ENCODE measurements around the gene CIB4.
"Not testable (repeated sequence)": the region's sequence is repeated elsewhere in the genome, so short reads cannot be mapped to it uniquely, and the experiment has no call there.

CIB4 gene

DNA sequence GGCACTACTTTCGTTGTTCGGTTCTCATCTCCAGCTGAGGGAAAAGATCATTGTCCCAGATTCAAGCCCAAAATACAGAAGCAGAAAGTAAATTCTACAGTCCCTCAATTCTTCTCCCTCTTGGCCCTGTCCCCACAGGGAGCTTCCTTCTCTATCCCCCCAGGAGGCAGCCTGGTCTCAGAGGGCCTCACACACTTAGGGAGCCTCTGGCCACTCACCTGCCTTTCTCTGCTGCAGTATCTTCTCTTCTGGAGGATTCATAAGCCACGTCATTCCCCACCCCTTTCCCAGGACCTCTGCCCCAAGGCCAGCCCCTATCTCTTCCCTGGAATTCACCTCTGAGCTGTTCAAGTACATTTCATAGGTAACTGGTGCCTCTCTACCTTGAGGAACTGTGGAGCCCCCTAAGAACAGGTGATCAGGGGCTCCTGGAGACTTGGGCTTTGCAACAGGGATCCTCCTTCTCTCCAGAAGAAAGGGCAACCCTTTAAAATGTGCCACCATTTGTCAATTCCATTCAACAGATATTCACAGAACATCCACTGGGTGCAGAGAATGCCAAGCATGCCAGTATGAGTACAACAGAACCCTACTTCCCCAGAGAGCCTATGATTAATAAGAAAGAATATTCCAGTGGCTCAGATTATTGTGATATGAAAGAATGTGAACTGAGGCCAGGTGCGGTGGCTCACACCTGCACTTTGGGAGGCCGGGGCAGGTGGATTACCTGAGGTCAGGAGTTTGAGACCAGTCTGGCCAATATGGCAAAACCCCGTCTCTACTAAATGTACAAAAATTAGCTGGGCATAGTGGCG, 72.9 kb downstream of the CIB4 start:
- no peak overlapping the region for H3K4me3 ChIP-seq (ENCODE audit: control insufficient read depth, low read depth, low read length)
- DNase-seq (ENCODE audit: low read depth): no peak
- TF ChIP-seq, protein P1, sequence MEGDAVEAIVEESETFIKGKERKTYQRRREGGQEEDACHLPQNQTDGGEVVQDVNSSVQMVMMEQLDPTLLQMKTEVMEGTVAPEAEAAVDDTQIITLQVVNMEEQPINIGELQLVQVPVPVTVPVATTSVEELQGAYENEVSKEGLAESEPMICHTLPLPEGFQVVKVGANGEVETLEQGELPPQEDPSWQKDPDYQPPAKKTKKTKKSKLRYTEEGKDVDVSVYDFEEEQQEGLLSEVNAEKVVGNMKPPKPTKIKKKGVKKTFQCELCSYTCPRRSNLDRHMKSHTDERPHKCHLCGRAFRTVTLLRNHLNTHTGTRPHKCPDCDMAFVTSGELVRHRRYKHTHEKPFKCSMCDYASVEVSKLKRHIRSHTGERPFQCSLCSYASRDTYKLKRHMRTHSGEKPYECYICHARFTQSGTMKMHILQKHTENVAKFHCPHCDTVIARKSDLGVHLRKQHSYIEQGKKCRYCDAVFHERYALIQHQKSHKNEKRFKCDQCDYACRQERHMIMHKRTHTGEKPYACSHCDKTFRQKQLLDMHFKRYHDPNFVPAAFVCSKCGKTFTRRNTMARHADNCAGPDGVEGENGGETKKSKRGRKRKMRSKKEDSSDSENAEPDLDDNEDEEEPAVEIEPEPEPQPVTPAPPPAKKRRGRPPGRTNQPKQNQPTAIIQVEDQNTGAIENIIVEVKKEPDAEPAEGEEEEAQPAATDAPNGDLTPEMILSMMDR (conservative IDR thresholded peaks at IDR 0.05; ENCODE audit: control insufficient read depth, insufficient read depth, low read depth, low read length): no peak

DNA sequence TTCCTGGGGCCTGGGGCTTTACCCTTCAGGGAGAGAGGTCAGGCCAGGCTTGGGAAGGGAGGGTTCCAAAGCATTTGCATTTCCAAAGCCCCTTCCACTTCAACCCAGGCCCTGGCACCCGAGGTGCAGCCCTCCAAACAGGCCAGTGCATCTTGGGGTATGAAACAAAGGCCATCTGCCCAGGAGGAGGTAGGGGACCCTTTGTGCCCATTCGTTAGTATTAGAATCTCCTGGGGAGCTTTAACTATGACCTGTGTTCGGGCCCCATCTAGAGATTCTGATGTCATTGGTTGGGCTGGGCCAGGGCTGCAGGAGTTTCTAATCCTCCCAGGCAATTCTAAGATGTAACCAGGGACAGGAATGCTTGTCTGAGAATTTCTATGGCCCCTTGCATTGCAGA, 73.6 kb downstream of the CIB4 start:
- TF ChIP-seq, protein P1 (conservative IDR thresholded peaks at IDR 0.05; ENCODE audit: control insufficient read depth, insufficient read depth, low read depth, low read length): no peak
- no peak overlapping the region for H3K4me3 ChIP-seq (ENCODE audit: control insufficient read depth, low read depth, low read length)
- no peak for DNase-seq (ENCODE audit: low read depth)

DNA sequence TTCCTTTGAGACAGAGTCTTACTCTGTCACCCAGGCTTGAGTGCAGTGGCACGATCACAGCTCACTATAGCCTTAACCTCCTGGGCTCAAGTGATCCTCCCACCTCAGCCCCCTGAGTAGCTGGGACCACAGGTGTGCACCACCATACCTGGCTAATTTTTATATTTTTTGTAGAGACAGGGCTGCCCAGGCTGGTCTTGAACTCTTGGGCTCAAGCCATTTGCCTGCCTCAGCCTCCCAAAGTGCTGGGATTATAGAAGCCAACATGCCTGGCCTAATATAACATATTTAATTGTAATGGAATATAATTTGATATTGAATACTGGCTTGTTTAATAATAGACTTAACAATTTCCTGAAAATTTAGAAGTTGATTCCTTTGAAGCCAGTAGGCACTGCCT, 74.4 kb downstream of the CIB4 start:
- DNase-seq (ENCODE audit: low read depth); H3K4me3 ChIP-seq (ENCODE audit: control insufficient read depth, low read depth, low read length): not testable (repeated sequence)

DNA sequence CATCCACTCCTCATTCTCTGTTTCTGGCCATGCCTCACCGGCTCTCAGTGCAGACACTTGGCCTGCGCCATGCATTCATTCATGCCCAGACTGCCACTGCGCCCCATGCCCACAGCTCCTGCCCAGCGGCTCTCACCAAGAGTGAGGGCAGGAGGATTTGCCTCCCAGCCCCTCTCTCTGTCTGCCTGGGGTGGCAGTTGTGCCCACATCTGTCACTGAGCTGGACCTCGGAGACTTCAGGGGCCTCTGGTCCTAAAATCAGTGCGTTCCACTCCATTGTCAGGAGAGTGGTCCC, 75.1 kb downstream of the CIB4 start:
- H3K4me3 ChIP-seq (ENCODE audit: control insufficient read depth, low read depth, low read length): no peak overlapping the region
- DNase-seq (ENCODE audit: low read depth): no peak
- TF ChIP-seq, protein P1 (conservative IDR thresholded peaks at IDR 0.05; ENCODE audit: control insufficient read depth, insufficient read depth, low read depth, low read length): no peak

DNA sequence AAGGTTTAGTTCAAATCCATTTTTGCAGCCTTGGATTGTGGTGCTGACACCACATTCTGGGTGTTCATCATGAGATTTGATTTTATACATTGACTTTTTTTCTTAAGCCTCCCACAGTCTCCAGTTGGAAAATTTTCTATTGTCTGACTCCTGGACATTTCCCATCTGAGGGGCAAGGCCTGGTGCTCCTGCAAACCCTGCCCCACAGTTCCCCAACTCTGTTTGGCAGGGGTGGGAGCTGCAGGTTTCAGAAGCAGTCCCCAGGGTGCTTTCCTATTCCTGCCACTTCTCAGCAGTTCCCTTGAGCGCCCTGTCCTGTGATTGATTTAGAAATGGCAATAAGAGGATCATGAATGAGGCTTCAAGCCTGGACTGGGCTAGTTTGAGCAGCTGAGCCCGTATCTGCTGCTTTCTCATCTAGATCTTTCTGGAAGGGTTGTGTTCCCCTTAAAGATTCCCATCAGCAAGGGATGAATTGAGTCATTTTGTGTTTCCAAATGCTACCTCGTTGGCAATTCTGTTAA, 77.0 kb downstream of the CIB4 start:
- DNase-seq (ENCODE audit: low read depth): no peak
- TF ChIP-seq, protein P1 (conservative IDR thresholded peaks at IDR 0.05; ENCODE audit: control insufficient read depth, insufficient read depth, low read depth, low read length): no peak
- no peak overlapping the region for H3K4me3 ChIP-seq (ENCODE audit: control insufficient read depth, low read depth, low read length)

DNA sequence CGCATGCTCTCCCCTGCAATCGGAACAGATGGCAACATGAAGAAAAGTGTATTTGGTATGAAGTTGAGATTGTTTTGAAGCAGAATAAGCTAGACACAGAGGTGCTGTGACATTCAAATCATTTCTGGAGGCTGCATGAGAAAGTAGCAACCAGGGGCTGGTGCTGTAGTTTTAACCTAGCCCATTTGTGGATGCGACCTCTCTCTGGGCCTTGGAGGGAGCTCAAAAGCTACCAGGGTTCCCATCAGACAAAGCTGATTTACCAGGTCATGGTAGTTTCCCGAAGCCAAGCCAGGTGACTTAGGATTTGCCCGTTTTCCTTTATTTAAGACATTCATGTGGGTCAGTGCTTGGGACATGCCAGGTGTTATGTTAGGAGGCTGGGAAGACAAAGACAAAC, 77.5 kb downstream of the CIB4 start:
- TF ChIP-seq, protein P1 (conservative IDR thresholded peaks at IDR 0.05; ENCODE audit: control insufficient read depth, insufficient read depth, low read depth, low read length): no peak
- no peak for DNase-seq (ENCODE audit: low read depth)
- no peak overlapping the region for H3K4me3 ChIP-seq (ENCODE audit: control insufficient read depth, low read depth, low read length)

DNA sequence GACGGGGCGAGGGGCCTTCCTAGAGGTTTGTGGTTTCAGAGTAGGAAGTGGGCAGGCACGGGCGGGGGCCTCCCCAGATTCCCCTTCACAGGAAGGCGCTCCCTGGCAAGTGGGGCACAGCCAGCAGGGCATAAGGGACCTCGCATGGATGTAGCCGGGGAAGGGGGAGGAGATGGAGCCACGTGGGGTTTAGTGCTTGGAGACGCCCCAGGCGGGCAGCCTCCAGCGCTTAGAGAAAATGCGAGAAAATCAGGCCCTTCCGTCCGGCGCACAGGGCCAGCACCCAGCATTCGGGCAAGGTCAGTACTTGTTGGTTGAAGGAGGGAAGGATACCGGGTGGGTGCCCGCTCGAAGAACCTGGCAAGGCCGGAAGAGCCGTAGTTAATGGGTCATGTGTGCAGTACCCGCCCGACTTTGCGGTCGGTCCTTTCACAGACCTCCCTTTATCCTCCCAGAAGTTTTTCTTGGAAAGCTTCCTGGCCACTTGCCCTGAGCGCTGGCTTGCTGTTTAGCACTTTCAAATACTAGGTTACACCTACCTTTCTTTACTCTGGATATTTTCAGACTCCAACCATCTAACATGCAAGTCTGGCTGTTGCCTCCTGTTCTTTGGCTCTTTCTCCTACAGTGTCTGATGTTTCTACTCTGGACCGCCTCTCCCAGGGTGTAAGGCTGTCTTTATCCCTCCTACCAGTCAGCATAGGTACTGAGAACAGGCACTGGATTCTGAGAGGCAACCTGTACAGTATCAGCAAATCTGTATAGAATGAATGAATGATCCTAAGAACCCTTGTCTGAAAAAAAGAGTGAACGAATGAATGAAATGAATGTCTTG, 78.1 kb downstream of the CIB4 start:
- no peak overlapping the region for H3K4me3 ChIP-seq (ENCODE audit: control insufficient read depth, low read depth, low read length)
- TF ChIP-seq, protein P1 (conservative IDR thresholded peaks at IDR 0.05; ENCODE audit: control insufficient read depth, insufficient read depth, low read depth, low read length): no peak
- DNase-seq (ENCODE audit: low read depth): peak; percentile 15
